Stomach smooth muscle (tissue), 2 donors: ENCODE measurements around the gene GGTLC1.
"Not testable (repeated sequence)": the region's sequence is repeated elsewhere in the genome, so short reads cannot be mapped to it uniquely, and the experiment has no call there.

Source experiments
- H3K27ac ChIP-seq: one replicate; pipeline ENCODE4 v1.7.0; 2013; ENCODE audit warnings: mild to moderate bottlenecking, low read length, inconsistent platforms
- H3K27me3 ChIP-seq, 2 donors: one replicate each; pipeline ENCODE4 v1.7.0; 2013; ENCODE audit warnings: low read length in 2 of 2; ENCODE audit not compliant: insufficient read depth in 2 of 2, control insufficient read depth in 1 of 2
- H3K36me3 ChIP-seq, 2 donors: one replicate each; pipeline ENCODE4 v1.7.0; 2013; ENCODE audit warnings: low read length in 2 of 2; ENCODE audit not compliant: control insufficient read depth in 2 of 2, insufficient read depth in 2 of 2
- H3K4me1 ChIP-seq: one replicate; pipeline ENCODE4 v1.7.0; 2013; ENCODE audit warnings: low read length; ENCODE audit not compliant: control insufficient read depth, insufficient read depth
- H3K4me3 ChIP-seq, 2 donors: one replicate each; pipeline ENCODE4 v1.7.0; 2013; ENCODE audit warnings: low read length in 2 of 2
- H3K9ac ChIP-seq, 2 donors: one replicate each; pipeline ENCODE4 v1.7.0; 2013; ENCODE audit warnings: low read length in 2 of 2, mild to moderate bottlenecking in 1 of 2
- H3K9me3 ChIP-seq, 2 donors: one replicate each; pipeline ENCODE4 v1.7.0; 2013; ENCODE audit warnings: low read length in 2 of 2; ENCODE audit not compliant: control insufficient read depth in 2 of 2
- donor health status: healthy.
- donor health status: Pancreatic carcinoma.

The GGTLC1 gene

DNA sequence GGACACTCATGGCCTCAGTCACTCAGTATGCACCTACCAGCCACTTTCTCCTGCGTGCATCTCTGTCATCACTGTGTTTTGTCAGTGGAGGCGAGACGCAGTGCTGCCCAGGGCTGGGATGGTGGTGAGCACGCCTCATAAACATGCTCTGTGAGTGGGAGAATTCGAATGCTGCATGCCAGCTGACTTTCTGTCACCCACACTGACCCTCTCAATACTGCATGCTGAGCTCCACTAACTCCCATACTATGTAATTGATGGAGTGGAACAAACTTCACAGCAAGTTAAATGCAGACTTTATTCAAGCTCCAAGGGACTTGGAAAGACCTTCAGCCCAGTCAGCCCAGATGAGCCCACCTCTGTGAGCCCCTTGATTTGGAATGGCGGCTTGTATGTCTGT lies 22.7 kb upstream of the GGTLC1 start:
- H3K9me3 ChIP-seq = no peaks in the 10 kb centered on the region
- no peak overlapping the region for H3K4me3 ChIP-seq
- H3K27ac ChIP-seq = no peak overlapping the region
- peaks cover 0 to 2% of the 10 kb centered on the region in 2 donors for H3K27me3 ChIP-seq
- H3K36me3 ChIP-seq = no peaks in the 10 kb centered on the region
- H3K4me1 ChIP-seq = no peaks in the 10 kb centered on the region
- H3K9ac ChIP-seq = no peak overlapping the region

DNA sequence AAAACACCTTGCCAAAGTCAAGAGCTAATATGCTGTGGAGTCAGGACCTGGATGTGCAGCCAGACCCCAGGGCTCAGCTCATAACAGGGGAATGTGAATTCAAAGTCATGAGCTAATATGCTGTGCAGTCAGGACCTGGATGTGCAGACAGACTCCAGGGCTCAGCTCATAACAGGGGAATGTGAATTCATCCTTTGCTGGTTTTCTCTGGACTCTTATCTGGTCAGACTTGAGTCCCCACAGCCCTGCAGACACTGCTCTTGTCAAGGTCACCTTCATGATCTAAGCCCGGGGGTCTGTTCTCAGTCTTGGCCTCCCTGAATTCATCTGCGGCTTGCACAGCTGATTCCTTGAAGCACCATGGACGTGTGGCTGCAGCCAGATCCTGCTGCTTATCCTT lies 19.2 kb upstream of the GGTLC1 start:
- H3K9ac ChIP-seq = no peak overlapping the region
- no peaks in the 10 kb centered on the region for H3K9me3 ChIP-seq
- H3K27me3 ChIP-seq = no peaks in the 10 kb centered on the region
- no peak overlapping the region for H3K4me3 ChIP-seq
- no peaks in the 10 kb centered on the region for H3K36me3 ChIP-seq
- no peaks in the 10 kb centered on the region for H3K4me1 ChIP-seq
- no peak overlapping the region for H3K27ac ChIP-seq

DNA sequence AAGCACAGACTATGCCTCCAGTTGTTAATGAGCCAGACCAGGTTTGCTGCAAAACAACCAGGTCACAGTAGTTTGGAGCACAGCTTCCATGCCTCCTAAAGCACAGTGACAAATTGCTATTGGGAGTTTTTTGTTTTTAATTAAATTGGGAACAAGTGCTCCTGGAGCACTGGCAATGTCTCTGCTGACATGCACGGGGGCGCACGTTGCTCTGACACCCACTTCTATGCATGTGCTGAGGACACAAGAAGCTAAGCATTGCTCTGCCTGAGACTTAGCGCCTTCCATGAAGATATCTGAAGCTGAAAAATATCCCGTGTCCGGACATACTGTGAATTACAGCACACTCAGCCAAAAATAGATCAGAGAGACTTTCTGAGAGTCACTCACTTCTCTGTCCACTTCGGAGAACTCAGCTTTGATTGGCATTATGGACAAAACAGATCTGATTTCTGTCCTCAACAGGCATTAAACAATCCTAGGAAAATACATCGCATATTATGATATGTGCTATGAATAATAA lies 18.6 kb upstream of the GGTLC1 start:
- H3K4me3 ChIP-seq = no peak overlapping the region
- H3K9ac ChIP-seq = no peak overlapping the region
- no peaks in the 10 kb centered on the region for H3K36me3 ChIP-seq
- no peaks in the 10 kb centered on the region for H3K4me1 ChIP-seq
- H3K27me3 ChIP-seq = peaks cover 0 to 2% of the 10 kb centered on the region in 2 donors
- H3K9me3 ChIP-seq = no peaks in the 10 kb centered on the region
- no peak overlapping the region for H3K27ac ChIP-seq

DNA sequence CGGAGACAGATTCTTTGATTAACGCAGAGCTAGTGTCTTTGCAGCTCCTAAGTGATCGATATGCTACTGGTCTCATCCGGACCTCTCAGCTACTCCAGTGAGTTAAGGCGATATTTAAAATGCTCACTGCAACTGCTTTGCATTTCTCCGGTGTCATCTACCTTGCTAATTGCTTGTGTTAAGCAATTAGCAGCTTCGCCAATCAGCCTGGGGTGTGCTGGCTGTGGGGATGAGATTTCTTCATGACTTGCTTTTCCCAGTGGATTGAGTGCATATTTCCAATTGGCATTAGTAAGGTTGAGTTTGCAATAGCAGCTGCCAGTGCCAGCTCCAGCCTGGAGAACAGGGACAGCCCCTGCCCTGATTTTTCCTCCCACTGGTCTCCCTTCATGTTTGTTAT lies 18.0 kb upstream of the GGTLC1 start:
- Histone ChIP-seq H3K4me1 (no peaks in the 10 kb centered on the region), H3K4me3 (no peak overlapping the region), H3K36me3 (no peaks in the 10 kb centered on the region), H3K9me3 (no peaks in the 10 kb centered on the region), H3K27me3 (peaks cover 0 to 5% of the 10 kb centered on the region in 2 donors), H3K9ac (no peak overlapping the region), H3K27ac (no peak overlapping the region)

DNA sequence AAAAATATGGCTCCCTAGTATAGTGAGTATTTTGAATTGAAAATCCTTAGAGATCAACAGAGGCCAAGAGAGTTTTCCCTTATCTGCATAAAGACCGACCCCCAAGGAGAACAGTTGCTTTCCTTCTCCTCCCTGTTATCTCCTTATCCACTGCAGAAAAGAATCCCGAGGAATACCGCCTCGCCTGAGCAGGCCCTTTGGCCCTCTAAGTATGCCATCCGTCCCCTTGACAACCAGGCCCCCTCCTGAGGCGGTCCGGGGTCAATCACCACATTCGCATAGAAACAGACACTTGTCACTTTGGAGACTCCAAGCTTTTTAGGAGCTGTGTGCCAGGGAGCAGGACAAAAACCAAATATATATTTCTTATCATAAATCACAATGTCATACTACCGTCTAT lies 15.9 kb upstream of the GGTLC1 start:
- Histone ChIP-seq H3K4me1 (no peaks in the 10 kb centered on the region), H3K36me3 (no peaks in the 10 kb centered on the region), H3K4me3 (no peak overlapping the region), H3K27me3 (peaks cover 0 to 6% of the 10 kb centered on the region in 2 donors), H3K9ac (no peak overlapping the region), H3K27ac (no peak overlapping the region), H3K9me3 (no peaks in the 10 kb centered on the region)

DNA sequence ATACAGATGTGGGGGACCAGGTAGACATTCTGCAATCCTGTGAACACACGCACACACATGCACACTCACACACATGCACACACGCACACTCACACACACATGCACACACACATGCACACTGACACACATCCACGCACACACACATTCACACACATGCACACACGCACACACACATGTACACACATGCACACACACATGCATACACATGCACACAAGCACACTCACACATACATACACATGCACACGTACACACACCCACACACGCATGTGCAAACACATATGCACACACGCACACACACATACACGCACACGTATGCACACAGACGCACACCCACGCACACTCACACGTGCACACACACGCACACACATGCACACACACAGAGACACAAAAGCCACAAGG lies 14.3 kb upstream of the GGTLC1 start:
- Histone ChIP-seq H3K4me3 (no peak overlapping the region), H3K9ac (no peak overlapping the region), H3K9me3 (no peaks in the 10 kb centered on the region), H3K4me1 (no peaks in the 10 kb centered on the region), H3K27me3 (peaks cover 0 to 7% of the 10 kb centered on the region in 2 donors), H3K36me3 (no peaks in the 10 kb centered on the region), H3K27ac (no peak overlapping the region)

DNA sequence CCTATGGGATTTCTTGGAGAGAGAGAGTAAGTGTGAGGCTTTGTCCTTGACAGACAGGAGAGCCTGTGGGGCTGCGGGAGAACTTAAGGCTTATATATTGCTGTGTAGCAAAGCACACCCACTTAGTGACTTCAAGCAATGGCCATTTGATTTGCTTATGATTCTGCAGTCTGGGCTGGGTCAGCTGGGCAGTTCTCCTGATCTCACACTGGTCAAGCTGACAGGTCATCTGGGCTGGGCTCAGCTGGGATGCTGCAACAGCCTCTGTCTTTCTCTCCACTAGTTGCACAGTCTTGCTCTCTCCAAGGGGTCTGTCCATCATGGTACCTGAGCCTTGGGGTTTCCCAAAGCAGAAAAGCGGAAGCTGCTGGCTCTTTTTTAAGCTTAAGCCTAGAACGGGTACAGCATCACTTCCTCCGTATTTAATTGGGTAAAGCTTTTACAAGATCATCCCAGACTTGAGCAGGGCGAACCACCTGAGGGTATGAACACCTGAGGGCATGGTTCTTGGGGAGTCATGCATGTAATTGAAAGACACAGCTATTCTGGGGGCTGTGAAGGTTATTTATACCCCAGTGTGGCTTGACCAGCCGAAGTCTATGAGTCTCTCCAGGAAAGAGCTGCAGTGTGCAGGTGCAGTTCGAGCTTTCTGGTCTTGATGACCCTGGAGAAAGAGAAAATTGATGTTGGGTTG lies 13.3 kb upstream of the GGTLC1 start:
- no peaks in the 10 kb centered on the region for H3K4me1 ChIP-seq
- no peaks in the 10 kb centered on the region for H3K36me3 ChIP-seq
- H3K27me3 ChIP-seq = peaks cover 0 to 9% of the 10 kb centered on the region in 2 donors
- H3K9ac ChIP-seq = no peak overlapping the region
- no peak overlapping the region for H3K27ac ChIP-seq
- H3K9me3 ChIP-seq = no peaks in the 10 kb centered on the region
- no peak overlapping the region for H3K4me3 ChIP-seq

DNA sequence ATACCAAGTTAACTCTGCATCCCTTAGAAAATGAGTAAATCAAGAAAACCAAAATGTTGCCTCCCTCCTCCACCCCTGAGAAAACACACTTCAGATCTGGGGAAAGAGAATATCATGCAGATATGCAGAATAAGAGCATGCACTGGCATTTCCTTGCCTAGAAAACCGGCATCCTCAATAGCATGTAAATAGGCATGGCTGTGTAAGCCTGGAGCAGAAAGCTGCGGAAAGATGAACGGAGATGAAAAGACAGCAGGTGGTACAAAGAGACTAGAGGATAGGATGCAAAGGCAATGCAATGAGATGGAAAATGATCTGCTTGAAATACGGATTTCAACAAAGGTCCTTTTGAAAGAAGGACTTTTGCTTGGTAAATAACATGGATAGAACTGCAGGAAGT lies 10.3 kb upstream of the GGTLC1 start:
- no peaks in the 10 kb centered on the region for H3K36me3 ChIP-seq
- H3K4me1 ChIP-seq = no peaks in the 10 kb centered on the region
- peaks cover 0 to 9% of the 10 kb centered on the region in 2 donors for H3K27me3 ChIP-seq
- H3K9ac ChIP-seq = no peak overlapping the region
- H3K27ac ChIP-seq = no peak overlapping the region
- H3K9me3 ChIP-seq = no peaks in the 10 kb centered on the region
- no peak overlapping the region for H3K4me3 ChIP-seq

DNA sequence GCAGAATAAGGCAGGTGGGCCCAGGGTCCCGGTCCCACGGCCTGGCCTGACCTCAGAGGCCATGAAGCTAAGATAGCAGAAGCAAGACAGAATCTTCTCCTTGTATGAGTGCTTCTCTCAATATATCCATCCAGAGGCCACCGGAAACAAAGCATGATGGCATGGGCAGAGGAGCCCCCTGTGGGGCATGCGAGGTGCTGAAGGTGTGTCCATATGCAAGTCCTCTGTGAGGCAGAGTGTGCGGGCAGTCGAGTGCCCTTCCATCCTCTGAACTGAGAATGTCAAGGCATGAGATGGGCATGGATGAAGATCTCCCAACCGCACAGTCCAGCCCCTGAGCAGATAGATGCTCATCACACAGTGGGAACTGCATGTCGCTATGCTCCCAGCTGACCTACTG lies 9.8 kb upstream of the GGTLC1 start:
- H3K4me1 ChIP-seq = no peaks in the 10 kb centered on the region
- H3K27ac ChIP-seq = no peak overlapping the region
- no peaks in the 10 kb centered on the region for H3K36me3 ChIP-seq
- H3K4me3 ChIP-seq = no peak overlapping the region
- no peaks in the 10 kb centered on the region for H3K9me3 ChIP-seq
- no peak overlapping the region for H3K9ac ChIP-seq
- peaks cover 0 to 9% of the 10 kb centered on the region in 2 donors for H3K27me3 ChIP-seq

DNA sequence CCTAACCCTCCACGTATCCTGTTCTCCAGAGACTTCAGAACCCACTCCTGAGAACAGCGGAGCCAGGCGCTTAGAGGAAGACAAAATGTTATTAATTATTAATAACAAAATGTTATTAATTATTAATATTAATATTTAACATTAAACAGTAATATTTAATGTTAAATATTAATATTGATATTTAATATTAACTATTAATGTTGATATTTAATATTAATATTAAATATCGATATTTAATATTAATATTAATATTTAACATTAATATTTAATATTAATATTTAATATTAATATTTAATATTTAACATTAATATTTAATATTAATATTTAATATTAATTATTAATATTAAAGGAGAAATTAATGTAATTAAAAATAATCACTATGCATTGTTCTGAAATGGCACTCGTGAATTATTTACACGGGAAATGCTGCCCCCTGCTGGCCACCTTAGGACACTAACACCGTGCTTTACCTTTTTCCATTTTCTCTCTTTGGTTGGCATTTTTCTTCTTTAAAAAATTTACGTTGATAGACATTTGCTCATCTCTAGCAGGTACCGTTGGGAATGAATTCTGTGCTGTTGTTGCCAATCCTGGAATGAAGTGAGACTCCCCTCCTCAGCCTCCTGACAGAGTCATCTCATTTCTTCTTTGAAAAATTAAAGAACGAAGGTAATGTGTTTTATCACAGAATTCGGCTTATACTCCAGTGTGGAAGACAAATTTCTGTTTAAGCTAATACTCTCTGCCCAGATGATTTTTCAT lies 7.5 kb upstream of the GGTLC1 start:
- no peaks in the 10 kb centered on the region for H3K9me3 ChIP-seq
- no peaks in the 10 kb centered on the region for H3K4me1 ChIP-seq
- no peak overlapping the region for H3K27ac ChIP-seq
- no peaks in the 10 kb centered on the region for H3K36me3 ChIP-seq
- H3K4me3 ChIP-seq = no peak overlapping the region
- no peak overlapping the region for H3K9ac ChIP-seq
- H3K27me3 ChIP-seq = peaks cover 0 to 4% of the 10 kb centered on the region in 2 donors

DNA sequence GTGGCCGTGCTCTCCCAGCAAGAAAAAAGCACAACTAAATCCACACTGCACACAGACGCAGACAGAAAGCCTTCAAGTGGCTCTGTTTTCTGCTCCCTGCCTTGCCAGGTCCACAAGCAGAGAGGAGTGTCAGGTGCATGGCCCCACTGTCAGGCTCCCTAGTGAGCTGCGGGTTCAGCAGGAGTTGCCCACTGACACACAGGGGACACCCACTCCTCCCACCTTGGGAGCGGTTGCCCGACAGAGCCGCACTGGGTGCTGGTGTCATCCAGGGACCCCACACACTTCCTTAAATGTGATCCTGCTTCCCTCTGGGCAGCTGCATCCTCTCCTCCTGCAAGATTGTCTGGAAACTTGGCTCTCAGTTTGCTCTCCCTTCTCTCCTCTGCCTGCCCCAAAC lies 6.7 kb upstream of the GGTLC1 start:
- H3K4me1 ChIP-seq, H3K36me3 ChIP-seq, H3K4me3 ChIP-seq, H3K9ac ChIP-seq, H3K9me3 ChIP-seq, H3K27ac ChIP-seq, H3K27me3 ChIP-seq: not testable (repeated sequence)
